Fibroblast of pulmonary artery (primary cell): ENCODE results near the gene SIMC1.
A peak's percentile ranks its signal among the peaks of the same experiment; 100 is the strongest.
"Not testable (repeated sequence)": the region's sequence is repeated elsewhere in the genome, so short reads cannot be mapped to it uniquely, and the experiment has no call there.

ENCODE experiments used
- DNase-seq: peaks from one replicate; pipeline ENCODE4 v3.0.0-alpha.2; 2010; ENCODE audit warnings: low read depth
- H3K4me3 ChIP-seq: replicated peaks from 2 replicates; pipeline ENCODE4 v1.5.1; 2011; ENCODE audit warnings: low read depth, mild to moderate bottlenecking, control low read depth, low read length, moderate library complexity
- TF ChIP-seq, protein P1 (sequence below): IDR thresholded peaks from 2 replicates; pipeline ENCODE4 v1.5.1; 2011; ENCODE audit warnings: mild to moderate bottlenecking, control low read depth, low read length, inconsistent platforms; ENCODE audit errors: missing control alignments

Gene SIMC1

DNA sequence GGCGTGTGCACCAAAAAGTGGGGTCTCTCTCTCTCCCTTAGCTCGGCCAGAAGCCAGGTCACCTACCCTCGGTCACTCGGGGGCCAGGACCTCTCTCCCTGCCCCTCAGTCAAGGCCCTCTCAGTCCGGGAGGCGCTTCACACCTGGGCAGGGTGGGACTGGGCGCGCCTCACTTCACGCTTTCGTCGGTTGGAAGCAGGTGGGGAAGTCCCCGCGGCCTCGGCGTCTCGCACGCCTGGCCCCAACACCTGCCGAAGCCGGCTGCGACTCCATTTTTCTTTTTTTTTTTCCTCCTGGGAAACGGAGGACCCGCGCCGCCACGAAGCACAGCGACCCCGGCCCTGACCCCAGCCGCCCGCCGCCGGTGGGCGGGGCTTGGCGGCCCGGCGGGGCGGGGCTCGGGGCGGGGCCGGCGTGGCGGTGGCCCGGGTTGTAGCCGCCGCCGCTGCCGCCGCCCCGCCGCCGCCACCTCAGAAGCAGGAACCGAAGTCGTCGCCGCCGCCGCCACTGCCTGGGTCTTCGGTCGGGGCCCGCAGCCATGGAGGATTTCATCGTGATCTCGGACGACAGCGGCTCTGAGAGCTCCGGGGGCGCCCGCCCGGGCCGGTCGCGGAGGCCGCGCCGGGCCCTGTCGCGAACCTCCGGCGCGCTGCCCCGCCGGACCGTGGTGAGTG lies at the start of gene SIMC1:
Gene SIMC1, plus strand, starts transcription at position 454 of the 674 bp plus-strand sequence. Its CDS starts 85 bp downstream, at position 539.
- DNase-seq, result not testable (repeated sequence)
- H3K4me3 ChIP-seq, result peak within 1 kb of the TSS; percentile 38

DNA sequence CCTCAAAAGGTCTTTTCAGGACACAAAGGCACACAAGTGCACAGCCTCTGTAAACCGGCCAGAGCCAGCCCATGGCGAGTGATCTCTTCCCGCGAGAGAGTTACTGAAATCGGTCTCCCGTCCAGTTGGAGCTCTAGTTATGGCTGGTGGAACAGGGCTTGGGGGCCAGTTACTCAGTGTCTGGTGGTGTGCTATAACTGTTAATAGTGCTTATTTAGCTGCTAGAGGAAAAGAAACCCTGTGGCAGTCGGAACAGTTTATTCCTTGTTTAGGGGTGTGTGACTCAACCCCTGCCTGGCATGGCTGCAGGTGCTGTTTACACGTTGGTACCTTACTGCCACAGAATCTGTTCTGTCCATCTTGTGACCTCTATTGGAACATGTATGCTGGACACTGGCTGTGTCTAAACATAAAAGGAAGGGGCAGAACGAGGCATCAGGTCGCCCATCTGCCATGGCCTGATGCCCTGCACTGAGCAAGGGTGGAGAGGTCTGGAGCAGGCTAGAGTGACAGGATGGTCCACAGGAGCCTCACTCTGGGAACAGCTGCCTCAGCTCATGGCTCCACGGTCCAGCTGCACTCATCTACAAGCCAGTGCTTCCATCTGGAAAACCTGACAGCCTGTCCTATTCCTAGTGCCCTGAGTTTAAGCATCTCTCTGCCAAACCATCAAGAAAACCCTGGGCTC lies 49.6 kb upstream of the SIMC1 start:
- no peak overlapping the region for H3K4me3 ChIP-seq
- no peak for DNase-seq
- TF ChIP-seq, protein P1, sequence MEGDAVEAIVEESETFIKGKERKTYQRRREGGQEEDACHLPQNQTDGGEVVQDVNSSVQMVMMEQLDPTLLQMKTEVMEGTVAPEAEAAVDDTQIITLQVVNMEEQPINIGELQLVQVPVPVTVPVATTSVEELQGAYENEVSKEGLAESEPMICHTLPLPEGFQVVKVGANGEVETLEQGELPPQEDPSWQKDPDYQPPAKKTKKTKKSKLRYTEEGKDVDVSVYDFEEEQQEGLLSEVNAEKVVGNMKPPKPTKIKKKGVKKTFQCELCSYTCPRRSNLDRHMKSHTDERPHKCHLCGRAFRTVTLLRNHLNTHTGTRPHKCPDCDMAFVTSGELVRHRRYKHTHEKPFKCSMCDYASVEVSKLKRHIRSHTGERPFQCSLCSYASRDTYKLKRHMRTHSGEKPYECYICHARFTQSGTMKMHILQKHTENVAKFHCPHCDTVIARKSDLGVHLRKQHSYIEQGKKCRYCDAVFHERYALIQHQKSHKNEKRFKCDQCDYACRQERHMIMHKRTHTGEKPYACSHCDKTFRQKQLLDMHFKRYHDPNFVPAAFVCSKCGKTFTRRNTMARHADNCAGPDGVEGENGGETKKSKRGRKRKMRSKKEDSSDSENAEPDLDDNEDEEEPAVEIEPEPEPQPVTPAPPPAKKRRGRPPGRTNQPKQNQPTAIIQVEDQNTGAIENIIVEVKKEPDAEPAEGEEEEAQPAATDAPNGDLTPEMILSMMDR, result no peak

DNA sequence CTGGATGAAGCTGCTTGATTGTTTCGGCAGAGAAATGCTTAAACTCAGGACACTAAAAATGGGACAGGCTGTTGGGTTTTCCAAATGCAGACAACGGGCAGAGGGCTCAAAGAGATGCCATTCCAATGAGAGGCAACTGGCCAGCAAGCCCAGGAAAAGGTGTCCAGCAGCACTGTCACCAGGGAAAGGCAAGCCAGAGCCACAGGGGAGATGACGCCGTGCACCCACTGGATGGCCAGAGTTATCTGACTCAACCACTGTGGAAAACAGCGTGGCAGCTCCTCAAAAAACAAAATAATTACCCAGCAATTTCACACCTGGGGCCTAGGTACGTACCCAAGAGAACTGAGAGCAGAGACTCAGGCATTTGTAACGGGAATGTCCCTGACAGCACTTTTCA lies 48.4 kb upstream of the SIMC1 start:
- H3K4me3 ChIP-seq, result no peak overlapping the region
- no peak for DNase-seq
- TF ChIP-seq, protein P1, result no peak

DNA sequence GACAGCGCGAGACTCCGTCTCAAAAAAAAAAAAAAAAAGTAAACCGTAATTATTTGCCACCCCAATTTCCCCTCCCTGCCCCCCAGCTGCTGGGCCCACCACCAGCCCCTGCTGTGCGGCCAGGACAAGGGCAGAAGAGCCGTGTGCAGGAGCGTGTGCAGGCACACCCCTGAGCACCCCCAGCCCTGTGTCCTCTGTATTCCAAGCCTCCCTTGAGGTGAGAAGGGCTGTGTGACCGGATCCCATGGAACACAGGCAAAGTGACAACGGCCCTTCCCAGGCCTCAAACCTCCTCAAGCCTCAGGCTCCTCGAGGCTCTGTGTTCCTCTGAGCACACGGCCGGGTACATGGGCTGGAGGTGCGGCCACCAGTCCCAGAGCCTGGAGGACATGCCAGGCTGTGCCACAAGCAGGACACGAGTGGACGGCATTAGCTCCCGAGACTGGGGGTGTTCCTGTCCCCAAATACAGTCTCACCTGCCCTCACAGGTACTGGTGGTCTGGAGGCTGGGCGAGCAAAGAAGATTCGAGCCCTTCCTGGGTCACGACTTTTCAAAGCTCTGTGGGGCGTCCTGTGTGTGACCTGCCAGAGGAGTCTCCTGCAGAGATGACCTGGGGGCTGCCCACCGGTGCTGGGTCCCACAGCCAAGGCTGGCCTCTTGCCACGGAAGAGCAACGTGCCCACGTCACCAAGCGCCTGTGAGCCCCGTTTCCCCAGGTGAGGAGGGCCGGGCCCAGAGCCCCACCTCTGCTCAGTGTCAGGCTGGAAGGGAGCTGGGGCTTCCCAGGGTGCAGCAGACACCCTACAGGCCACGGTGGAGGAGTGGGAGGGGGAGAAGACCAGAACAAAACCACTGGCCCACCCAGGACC lies 47.1 kb upstream of the SIMC1 start:
- H3K4me3 ChIP-seq, result no peak overlapping the region
- TF ChIP-seq, protein P1, result no peak
- DNase-seq, result no peak

DNA sequence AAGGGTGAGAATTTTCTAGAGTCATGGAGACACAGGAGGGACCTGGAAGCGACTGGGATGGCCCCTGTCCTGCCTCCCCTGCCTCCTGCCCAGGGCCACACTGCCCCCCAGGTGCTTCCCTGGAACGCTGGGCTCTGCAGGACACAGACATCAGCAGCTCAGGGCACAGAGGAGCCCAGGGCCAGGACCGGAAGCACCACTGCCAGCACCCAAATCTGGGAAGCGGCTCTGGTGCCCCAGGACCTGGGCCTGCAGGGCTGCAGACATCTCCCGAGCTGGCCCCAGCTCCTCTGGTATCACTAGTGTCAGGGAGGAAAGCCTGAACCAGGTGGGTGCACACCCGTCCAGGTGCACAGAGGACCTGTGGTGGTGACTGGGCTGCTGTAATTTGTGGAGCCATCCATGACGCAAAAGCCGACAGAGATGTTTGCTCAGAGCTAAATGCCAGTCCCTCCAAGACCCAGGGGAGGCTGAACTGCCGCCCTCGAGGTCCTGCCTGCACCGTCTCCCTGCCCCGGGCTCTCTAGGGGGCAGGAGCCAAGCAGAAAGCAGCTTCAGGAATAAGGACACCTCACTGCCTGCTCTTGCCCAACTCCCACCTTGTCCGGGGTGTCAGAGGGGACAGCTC lies 46.0 kb upstream of the SIMC1 start:
- no peak for DNase-seq
- TF ChIP-seq, protein P1, result no peak
- H3K4me3 ChIP-seq, result no peak overlapping the region

DNA sequence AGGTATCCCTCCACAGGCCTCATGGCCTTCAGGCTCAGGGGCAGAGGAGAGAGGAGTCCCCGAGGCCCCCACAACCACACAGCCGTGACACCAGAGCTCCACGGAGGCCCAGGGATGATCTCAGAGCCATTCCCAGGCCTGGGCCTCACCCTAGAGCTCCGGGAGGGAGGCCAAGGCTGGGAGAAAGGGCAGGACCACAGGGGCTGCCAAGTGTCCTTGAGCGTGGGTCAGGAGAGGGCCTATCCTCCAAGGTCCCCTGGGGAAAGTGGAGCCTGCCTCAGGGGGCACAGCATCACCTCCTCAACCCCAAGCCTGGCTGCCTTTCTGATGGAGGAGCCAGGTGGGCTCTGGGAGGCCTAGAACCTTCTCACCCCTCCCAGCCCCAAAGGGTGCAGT lies 45.5 kb upstream of the SIMC1 start:
- H3K4me3 ChIP-seq, result not testable (repeated sequence)

DNA sequence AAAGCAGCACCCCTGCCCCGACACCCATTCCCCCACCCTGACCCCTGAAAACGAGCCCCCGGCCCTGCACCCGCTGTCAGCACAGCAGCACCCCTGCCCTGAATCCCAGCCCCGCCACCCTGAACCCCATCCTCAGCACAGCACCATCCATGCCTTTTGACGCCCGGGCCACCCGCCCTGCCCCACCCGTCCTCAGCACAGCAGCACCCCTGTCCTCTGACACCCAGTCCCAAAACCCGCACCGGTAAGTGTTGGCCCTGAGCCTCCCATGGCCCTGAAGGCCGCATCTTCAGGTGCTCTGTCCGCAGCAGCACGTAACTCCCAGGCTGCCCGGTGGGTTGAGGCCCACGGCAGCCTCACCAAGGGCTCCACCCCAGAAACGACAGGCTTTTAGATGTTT lies 44.6 kb upstream of the SIMC1 start:
- DNase-seq, H3K4me3 ChIP-seq: not testable (repeated sequence)

More for the DNA sequence above, 45.5 kb upstream of the SIMC1 start:
- DNase-seq, result not testable (repeated sequence)

DNA sequence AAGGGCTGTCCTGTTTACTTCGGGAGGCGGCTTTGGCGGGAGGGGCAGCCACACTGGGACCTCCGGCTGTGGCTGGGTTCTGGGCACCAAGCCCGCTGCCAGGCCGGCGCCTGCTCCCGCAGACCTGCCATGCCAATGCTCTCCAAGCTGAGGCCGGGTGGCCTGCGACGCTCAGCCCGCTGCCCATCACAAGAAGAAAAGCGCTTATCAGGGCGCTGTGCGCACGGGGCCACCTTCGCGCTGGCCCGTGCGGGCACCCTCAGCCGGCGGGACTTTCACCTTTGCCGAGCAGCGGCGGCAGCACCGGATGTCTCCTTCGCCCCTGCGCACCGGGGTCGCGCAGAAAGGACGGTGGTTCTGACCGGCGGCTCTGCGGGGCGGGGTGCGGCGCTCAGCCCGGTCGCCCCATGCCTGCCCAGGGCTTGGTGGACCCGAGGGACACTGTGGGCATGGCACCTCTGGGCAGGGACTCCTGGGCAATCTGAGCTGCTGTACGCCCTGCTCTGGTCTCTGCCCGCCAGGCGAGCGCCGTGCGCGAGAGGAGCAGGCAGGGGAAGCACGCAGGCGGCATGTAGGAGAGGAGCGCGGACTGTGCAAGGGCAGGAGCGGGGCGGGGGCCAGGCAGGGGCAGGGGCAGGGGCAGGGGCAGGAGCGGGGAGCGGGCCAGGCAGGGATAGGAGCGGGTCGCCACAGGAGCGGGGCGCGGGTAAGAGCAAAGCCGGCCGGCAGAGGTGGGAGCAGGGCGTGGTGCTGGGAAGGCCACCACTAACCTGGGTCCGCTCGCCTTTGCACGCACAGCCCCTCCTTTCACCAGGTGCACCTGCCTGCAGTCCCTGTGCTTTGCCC lies 43.8 kb upstream of the SIMC1 start:
- DNase-seq, result not testable (repeated sequence)
- peak overlapping the region; percentile 32 for H3K4me3 ChIP-seq

DNA sequence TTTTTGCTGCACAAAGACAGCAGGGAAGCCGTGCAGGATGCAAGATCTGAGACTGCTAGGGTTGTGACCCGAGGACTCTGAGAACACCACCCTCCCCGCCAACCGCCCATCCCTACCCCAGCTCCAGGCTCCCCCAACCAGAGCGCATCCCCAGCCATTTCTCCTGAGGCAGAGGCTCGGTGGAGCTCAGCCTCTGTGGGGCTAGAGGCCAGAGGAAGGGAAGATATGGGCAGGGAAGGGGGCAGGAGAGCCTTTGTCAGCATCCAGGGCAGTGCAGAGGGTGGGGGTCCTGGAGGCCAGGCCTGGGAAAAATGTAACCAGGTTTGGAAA lies 43.2 kb upstream of the SIMC1 start:
- DNase-seq, H3K4me3 ChIP-seq: not testable (repeated sequence)

DNA sequence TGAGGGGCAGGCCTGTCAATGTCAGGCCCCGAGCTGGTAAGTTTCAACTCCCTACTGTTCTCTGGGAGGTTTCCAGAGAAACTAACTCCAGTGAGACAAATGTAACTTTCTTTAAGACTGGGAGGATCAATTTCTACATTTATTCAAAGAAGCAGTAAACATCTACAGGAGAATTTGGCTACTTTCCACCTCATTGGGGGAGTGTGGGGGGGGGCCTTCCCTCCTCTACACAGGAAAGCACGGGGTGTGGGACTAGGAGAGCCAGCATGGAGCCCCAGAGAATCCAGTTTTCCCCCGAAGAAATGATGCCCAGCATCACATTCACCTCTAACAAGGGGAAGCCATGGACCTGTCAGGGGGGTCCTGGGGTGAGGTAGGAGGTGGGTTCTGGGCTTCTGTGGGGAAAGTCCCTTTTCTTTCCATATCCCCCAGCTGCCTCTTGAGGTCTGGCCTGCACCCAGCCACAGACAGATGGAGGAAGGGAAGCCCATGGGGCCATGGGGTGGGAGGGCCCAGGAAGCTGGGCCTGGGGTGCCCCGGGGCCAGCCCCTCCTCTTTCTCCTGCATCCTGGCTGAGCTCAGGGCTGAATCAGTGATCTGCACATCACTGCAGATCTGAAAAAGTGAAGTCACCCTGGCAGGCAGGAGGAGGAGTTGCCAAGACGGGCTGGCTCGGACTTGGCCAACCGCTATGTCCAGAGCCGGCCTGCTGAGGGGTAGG lies 42.6 kb upstream of the SIMC1 start:
- H3K4me3 ChIP-seq, DNase-seq: not testable (repeated sequence)

DNA sequence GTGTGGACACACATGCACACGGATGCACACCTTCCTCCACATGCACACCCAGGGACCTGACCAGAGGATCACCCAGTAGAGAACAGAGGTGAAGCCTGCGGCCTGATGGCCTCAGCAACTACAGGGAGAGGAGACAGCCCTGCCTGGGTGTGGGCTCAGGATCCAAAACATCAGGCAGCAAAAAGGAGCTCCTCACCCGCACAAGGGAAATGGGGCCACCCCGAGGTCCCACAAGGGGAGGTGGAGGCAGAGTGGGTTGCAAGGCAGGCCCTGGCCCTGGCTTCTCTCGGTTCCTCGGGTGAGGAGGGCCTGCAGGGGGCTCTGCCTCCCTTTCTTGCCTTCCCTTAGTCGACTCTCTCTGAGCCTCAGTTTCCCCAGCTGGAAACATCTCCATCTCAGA lies 41.4 kb upstream of the SIMC1 start:
- not testable (repeated sequence) for H3K4me3 ChIP-seq, DNase-seq
